Epidermal melanocyte (primary cell): ENCODE measurements around the gene CDHR2.

Experiments used
- DNase-seq: peaks from one replicate; pipeline ENCODE4 v3.0.0; 2011; ENCODE audit warnings: low spot score; ENCODE audit not compliant: insufficient read length

The CDHR2 gene

DNA sequence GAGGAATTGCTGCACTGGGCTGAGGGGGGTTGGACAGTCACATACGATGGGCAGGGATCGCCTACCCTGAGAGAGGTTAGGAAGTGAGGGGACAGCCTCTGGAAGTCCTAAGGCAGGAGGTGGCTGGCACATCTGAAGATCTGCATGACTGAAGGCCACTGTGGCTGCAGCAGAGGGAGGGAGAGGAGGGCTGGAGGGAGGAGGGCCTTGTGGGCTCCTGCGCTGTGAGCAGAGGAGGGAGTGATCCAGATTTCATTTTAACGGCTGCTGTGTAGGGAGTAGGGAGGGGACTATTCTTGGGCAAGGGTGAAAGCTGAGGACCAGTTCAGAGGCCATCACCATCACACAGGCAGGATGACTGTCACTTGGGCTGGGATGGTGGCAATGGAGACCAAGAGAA, 88.4 kb downstream of the CDHR2 start:
- DNase-seq = no peak

DNA sequence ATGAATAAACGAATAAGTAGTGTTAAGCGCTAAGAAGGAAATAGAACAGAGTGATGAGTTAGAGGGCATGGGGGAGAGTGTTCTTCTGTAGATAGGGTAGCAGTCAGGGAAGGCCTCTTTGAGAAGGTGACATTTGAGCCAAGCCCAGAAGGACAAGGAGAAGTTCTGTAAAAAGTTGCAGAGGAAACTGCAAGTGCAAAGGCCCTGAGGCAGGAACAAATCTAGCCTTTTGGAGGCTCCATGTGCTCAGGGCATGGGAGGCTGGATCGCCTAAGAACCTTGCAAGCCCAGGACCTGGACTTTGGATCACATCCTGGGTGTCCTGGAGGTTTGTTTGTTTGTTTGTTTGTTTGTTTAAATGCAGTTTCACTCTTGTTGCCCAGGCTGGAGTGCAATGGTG, 89.3 kb downstream of the CDHR2 start:
- no peak for DNase-seq

DNA sequence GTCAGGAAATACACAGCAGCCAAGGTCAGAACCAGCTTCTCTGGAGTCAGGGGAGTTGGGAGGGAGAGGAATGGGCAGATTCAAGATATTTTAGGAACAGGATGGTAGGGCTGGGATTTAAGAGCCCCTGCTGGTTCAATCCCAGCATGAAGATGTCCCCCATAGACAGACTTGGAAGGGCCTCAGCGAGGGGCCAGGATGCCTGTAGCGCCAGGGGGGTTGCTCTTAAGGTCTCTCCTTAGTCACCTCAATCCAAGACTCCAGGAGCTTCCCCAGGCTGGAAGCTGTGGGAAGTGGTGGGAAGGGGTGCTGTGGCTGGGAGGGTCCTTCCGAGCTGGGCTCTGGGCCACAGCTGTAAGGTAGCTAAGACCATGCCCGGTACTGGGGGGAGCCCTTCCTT, 90.1 kb downstream of the CDHR2 start:
- DNase-seq = no peak

GRCh38 chr5:176639981-176640380, 90.8 kb downstream of the CDHR2 start:
- no peak for DNase-seq

DNA sequence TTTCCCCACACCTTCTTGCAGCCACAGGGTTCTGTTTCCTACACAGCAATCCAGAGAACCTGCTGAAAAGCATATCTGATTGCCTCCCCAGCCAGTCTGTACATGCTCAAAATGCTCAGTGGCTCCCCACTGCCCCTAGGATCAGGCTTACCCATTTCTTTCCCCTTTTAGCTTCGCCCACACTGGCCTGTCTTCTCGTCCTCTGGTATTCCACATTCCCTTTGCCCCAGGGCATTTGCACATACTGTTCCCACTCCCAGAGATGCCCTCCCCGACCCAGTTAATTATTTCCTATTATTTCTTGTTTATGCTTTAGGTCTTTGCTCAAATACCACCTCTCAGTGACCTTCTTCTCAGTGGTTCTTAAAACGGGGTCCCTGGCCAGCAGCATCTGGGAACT, 91.5 kb downstream of the CDHR2 start:
- DNase-seq = no peak

DNA sequence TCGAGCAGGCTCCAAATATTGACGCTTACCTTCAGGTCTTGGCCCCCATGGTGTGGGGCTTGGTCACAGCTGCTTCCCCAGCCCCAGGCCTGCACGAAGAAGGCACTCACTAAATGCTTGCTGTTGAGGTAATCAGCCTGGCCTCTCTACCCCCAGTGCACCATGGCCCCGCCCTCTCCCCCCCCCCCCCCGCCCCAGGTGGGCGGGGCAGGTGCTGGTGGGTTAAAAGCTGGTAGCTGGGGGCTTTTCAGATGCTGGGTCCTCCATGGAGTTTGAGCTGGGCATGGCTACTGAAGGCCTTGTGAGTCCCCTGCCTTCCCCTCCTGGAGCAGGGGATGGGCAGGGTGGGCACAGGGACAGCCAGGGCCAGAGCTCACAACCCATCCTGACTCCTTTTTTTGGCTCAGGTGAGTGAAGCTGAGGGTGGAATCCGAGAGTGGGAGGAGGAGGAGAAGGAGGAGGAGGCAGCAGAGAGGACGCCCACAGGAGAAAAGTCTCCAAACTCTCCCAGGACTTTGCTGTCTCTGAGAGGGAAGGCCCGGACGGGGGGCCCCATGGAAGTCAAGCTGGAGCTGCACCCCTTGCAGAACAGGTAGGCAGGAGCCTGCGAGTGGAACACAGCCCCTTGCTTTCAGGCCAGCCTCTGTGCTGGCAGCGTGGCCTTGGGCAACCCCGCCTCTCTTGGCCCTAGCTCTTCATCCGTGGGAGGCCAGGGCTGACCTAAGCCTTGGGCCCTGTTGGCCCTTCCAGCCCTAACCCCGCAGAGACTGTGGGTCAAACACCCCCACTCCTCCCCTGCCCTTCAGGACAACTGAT, 93.7 kb downstream of the CDHR2 start:
- no peak for DNase-seq

- DNase-seq = no peak
Measured at GRCh38 chr5:176643491-176644219, 94.5 kb downstream of the CDHR2 start.

DNA sequence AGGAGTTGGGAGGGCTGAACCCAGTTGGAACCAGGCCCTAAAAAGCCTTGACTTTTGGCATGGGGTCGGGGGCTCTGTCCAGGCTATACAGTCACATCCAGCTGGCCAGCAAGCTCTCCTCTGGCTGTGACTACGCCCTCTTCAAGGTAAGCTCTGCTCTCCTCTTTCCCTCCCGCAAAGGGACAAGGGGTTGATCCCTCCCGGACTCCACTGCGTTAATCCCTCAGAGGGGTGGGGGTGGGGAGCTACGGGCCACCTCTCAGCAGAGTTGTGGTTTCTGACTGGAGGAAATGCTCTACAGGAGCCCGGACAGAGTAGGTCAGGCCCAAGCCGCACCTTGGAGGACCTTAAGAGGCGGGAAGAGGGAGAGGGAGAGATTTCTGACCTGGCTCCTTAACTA, 95.2 kb downstream of the CDHR2 start:
- no peak for DNase-seq

DNA sequence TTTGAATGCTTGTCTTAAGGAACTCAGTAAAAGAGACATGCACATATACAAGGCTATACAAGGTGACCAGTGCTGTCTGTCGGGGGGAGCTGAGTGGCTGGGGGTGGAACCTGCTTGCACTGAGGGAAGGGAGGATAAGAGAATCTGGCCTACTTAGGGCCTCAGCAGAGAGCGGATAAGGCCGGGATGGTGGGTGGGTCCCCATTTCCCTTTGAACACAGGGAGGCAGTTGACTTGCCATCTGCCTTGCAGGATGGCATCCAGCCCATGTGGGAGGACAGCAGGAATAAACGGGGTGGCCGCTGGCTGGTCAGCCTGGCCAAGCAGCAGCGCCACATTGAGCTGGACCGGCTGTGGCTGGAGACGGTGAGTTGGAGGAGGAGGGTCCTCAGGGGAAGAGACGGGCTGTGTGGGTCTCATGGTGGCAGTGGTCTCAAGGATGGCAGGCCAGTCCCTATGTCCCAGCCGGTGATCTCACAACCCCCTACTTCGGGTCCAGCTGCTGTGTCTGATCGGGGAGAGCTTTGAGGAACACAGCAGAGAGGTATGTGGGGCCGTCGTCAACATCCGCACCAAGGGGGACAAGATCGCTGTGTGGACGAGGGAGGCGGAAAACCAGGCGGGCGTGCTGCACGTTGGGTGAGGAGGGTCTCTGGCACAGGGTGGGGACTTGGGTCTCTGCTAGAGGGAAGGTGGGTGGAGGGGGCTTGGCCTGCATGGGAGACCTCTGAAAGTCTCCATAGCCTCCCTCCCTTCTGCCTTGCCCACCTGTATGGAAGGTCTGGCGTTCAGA, 95.9 kb downstream of the CDHR2 start:
- no peak for DNase-seq
